Keratinocyte (primary cell): ENCODE measurements around the gene NACAD. TPM values are rescaled to one million over a fixed set of nuclear protein-coding genes. Genes with fewer than 3 reads are reported as not detected.

ENCODE experiments used
- DNase-seq: peaks from one replicate; pipeline ENCODE4 v3.0.0-alpha.2; 2011; ENCODE audit warnings: low read depth, missing footprints, low spot score
- FAIRE-seq: peaks from 2 replicates; lab custom pipeline; 2011; peaks lifted over from hg19 to GRCh38; lab: Jason Lieb, UNC
- H2AFZ ChIP-seq: 2 replicates; pipeline ENCODE4 v1.6.0; 2012; ENCODE audit warnings: low read length, control low read depth, inconsistent platforms; ENCODE audit not compliant: control insufficient read depth
- H3K27ac ChIP-seq: 2 replicates; pipeline ENCODE4 v1.5.1; 2011; ENCODE audit warnings: low read length; ENCODE audit not compliant: control insufficient read depth, insufficient read depth
- H3K27me3 ChIP-seq: 3 replicates; pipeline ENCODE4 v1.6.0; 2011; ENCODE audit warnings: low read length; ENCODE audit not compliant: control insufficient read depth, insufficient read depth; ENCODE audit errors: extremely low read depth
- H3K36me3 ChIP-seq, 2 experiments: 2 replicates in 1 of 2; 3 replicates in 1 of 2; pipeline ENCODE4 v1.5.1; 2011; ENCODE audit warnings: low read length in 2 of 2, mild to moderate bottlenecking in 1 of 2; ENCODE audit not compliant: control insufficient read depth in 2 of 2, insufficient read depth in 2 of 2; ENCODE audit errors: extremely low read depth in 1 of 2
- H3K4me1 ChIP-seq: 3 replicates; pipeline ENCODE4 v1.5.1; 2011; ENCODE audit warnings: low read length; ENCODE audit not compliant: control insufficient read depth, insufficient read depth; ENCODE audit errors: extremely low read depth
- H3K4me2 ChIP-seq: 3 replicates; pipeline ENCODE4 v1.6.0; 2011; ENCODE audit warnings: low read depth, low read length; ENCODE audit not compliant: control insufficient read depth, insufficient read depth; ENCODE audit errors: extremely low read depth
- H3K4me3 ChIP-seq, 3 experiments: fragments of 200-600 bp in 1 of 3; sonication (generic) in 1 of 3; 2 replicates in 2 of 3; 3 replicates in 1 of 3; pipeline ENCODE4 v1.5.1; 2011 to 2016; ENCODE audit warnings: low read length in 3 of 3, mild to moderate bottlenecking in 3 of 3, control low read depth in 2 of 3, inconsistent platforms in 1 of 3, low read depth in 1 of 3, mixed read lengths in 1 of 3, mixed run types in 1 of 3, moderate library complexity in 1 of 3; ENCODE audit not compliant: control insufficient read depth in 2 of 3, insufficient read depth in 2 of 3; ENCODE audit errors: extremely low read depth in 1 of 3
- H3K79me2 ChIP-seq: 2 replicates; pipeline ENCODE4 v1.6.0; 2012; ENCODE audit warnings: low read length; ENCODE audit not compliant: control insufficient read depth, insufficient read depth
- H3K9ac ChIP-seq: 3 replicates; pipeline ENCODE4 v1.6.0; 2011; ENCODE audit warnings: low read length; ENCODE audit not compliant: control insufficient read depth, insufficient read depth; ENCODE audit errors: extremely low read depth
- H3K9me1 ChIP-seq: 3 replicates; pipeline ENCODE4 v1.6.0; 2011; ENCODE audit warnings: low read length; ENCODE audit not compliant: control insufficient read depth, insufficient read depth; ENCODE audit errors: extremely low read depth
- H3K9me3 ChIP-seq: 2 replicates; pipeline ENCODE4 v1.5.1; 2012; ENCODE audit warnings: low read depth, low read length; ENCODE audit not compliant: control insufficient read depth
- H4K20me1 ChIP-seq: 3 replicates; pipeline ENCODE4 v1.6.0; 2011; ENCODE audit warnings: low read length; ENCODE audit not compliant: control insufficient read depth, insufficient read depth; ENCODE audit errors: extremely low read depth
- CTCF ChIP-seq, 3 experiments: IDR thresholded peaks in 1 of 3; conservative IDR thresholded peaks in 1 of 3; optimal IDR thresholded peaks in 1 of 3; 2 replicates in 2 of 3; 3 replicates in 1 of 3; pipeline versions ENCODE3 to v1.5.1; 2011; ENCODE audit warnings: low read length in 3 of 3, mild to moderate bottlenecking in 3 of 3, moderate library complexity in 2 of 3, control low read depth in 1 of 3, inconsistent platforms in 1 of 3; ENCODE audit not compliant: insufficient read depth in 2 of 3; ENCODE audit errors: extremely low read depth in 1 of 3
- EZH2 ChIP-seq: IDR thresholded peaks from one replicate; pipeline ENCODE4 v1.6.1; 2012; ENCODE audit warnings: inconsistent platforms, mild to moderate bottlenecking, low read length, moderate library complexity
- dilution Hi-C: fragments of 300-500 bp; cut with MboI; formaldehyde crosslinking; loops from one replicate; pipeline ENCODE4 v1.7.0; 2020; ENCODE audit warnings: low sequenced_read_pairs; ENCODE audit not compliant: extremely low pct_ligation_motif_present
- polyA plus RNA-seq, 5 experiments: library from polyadenylated mRNA; depleted of rRNA in 3 of 5; stranded (reverse) in 3 of 5; stranded (forward) in 1 of 5; unstranded in 1 of 5; fragments of >200 nt; gene quantifications; 1 replicate in 1 of 5; 2 replicates in 3 of 5; 3 replicates in 1 of 5; pipeline versions ENCODE4 v1.2.1 to v1.2.3, GENCODE V29; 2011 to 2012; ENCODE audit warnings: missing spikeins in 2 of 5, low read depth in 1 of 5, low replicate concordance in 1 of 5

Gene NACAD
- polyA plus RNA-seq, 1 donor (not counting 4 experiments of a cell fraction or from before 2014, with no cell fraction given), result 0.14 TPM

DNA sequence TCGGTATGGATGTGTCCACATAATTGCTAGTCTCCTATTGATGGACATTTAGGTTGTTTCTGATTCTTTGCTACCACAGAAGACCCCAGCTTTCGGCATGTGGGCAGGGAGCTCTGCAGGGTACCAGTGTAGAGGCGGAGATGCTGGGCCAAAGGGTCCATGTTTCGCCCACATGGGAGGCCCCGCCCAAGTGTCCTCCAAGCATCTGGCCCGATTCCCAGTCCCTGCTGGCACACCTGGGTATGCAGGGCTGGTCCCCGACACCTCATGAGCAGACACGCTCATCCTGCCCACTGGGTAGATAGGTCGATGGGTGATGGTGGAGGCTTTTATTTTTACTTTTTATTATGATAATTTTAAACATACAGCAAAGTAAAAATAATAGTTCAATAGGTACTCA is 42.1 kb upstream of the NACAD start:
- Histone ChIP-seq H3K27ac (no peak overlapping the region), H3K9me1 (no peaks in the 10 kb centered on the region), H3K79me2 (no peaks in the 10 kb centered on the region), H3K27me3 (peaks cover 5% of the 10 kb centered on the region), H2AFZ (no peak overlapping the region), H3K9me3 (no peaks in the 10 kb centered on the region), H3K4me1 (no peaks in the 10 kb centered on the region), H3K4me2 (no peak overlapping the region), H3K4me3 (no peak overlapping the region), H3K36me3 (no peaks in the 10 kb centered on the region), H4K20me1 (no peaks in the 10 kb centered on the region), H3K9ac (no peak overlapping the region)
- no peak for DNase-seq
- FAIRE-seq, result no peak
- dilution Hi-C loops, result no loop called here
- no peak for TF ChIP-seq EZH2
- TF ChIP-seq CTCF (optimal IDR thresholded peaks at IDR 0.05 in 1 of 3, IDR thresholded peaks at IDR 0.05 in 1 of 3, conservative IDR thresholded peaks at IDR 0.05 in 1 of 3; ENCODE audit: extremely low read depth in 1 of 3, insufficient read depth in 2 of 3, low read length in 3 of 3), result no peak

DNA sequence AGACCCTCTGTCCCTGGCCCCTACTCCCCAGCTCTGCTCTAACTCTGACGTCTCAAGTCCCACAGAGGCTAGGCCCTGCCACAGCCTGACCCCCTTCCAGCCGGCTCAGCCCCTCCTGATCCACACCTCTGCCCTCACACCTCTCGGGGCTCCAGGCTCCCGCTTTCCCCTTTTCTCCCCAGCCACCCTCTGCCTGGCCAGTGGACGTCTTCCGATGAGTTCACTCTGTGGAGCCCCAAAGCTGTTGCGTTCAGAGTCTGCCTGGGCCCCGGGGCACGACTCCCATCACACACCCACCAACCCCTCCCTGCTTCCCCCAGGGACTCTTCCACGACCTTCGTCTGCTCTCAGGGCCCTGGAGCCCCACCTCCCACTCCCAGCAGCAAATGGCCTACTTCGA is 41.1 kb upstream of the NACAD start:
- no peaks in the 10 kb centered on the region for H3K9me1 ChIP-seq
- no peaks in the 10 kb centered on the region for H3K36me3 ChIP-seq
- H3K9me3 ChIP-seq, result no peaks in the 10 kb centered on the region
- no peaks in the 10 kb centered on the region for H3K4me1 ChIP-seq
- H2AFZ ChIP-seq, result no peak overlapping the region
- dilution Hi-C loops, result no loop called here
- peaks cover 5% of the 10 kb centered on the region for H3K27me3 ChIP-seq
- DNase-seq (no peak), FAIRE-seq (no peak)
- no peak overlapping the region for H3K27ac ChIP-seq
- no peaks in the 10 kb centered on the region for H3K79me2 ChIP-seq
- no peak overlapping the region for H3K4me3 ChIP-seq
- TF ChIP-seq EZH2 (no peak), CTCF (optimal IDR thresholded peaks at IDR 0.05 in 1 of 3, IDR thresholded peaks at IDR 0.05 in 1 of 3, conservative IDR thresholded peaks at IDR 0.05 in 1 of 3; ENCODE audit: extremely low read depth in 1 of 3, insufficient read depth in 2 of 3, low read length in 3 of 3) (no peak)
- no peak overlapping the region for H3K9ac ChIP-seq
- no peaks in the 10 kb centered on the region for H4K20me1 ChIP-seq
- H3K4me2 ChIP-seq, result no peak overlapping the region
